K562 (cell line): ENCODE measurements around the gene RBMS1. TPM values are rescaled to one million over a fixed set of nuclear protein-coding genes. Genes with fewer than 3 reads are reported as not detected.

ENCODE experiments used
- ATAC-seq: fragments of 200-7000 bp; cut with Tn5 transposase; 3 replicates; pipeline ENCODE4 v1.9.1; 2020; ENCODE audit warnings: moderate library complexity
- BruUV-seq: library from RNA; stranded (reverse); fragments of 400-500 nt; replicated peaks from 2 replicates; lab custom pipeline; 2021; lab: Mats Ljungman, UMichigan
- CTCF ChIA-PET: fragments of 300-600 bp; formaldehyde crosslinking; extraction: SDS; loops from one replicate; lab custom pipeline; 2021; ENCODE audit warnings: low intra/inter-chr PET ratio; lab: Yijun Ruan, JAX
- POLR2A ChIA-PET: fragments of 300-600, 350-650 bp; sonication (Branson Sonifier 250); formaldehyde crosslinking; extraction: SDS; loops from one replicate; lab custom pipeline; 2021; ENCODE audit warnings: antibody characterized with exemption, inconsistent platforms; lab: Yijun Ruan, JAX
- DNase-seq, 4 experiments: peaks; one replicate each; pipeline versions ENCODE4 v3.0.0 to v3.0.0-alpha.2; 2011 to 2018; ENCODE audit warnings: low spot score in 3 of 4, mixed read lengths in 3 of 4; ENCODE audit errors: extremely low read depth in 1 of 4
- FAIRE-seq: peaks from 2 replicates; lab custom pipeline; 2011; peaks lifted over from hg19 to GRCh38; lab: Jason Lieb, UNC
- H2AFZ ChIP-seq: 2 replicates; pipeline ENCODE4 v1.6.0; 2011; ENCODE audit warnings: low read depth, low read length, control low read depth, inconsistent platforms
- H3K27ac ChIP-seq: fragments of 200-600 bp; 3 replicates; pipeline ENCODE4 v1.8.0; 2011; ENCODE audit warnings: low read depth, mild to moderate bottlenecking, control low read depth, inconsistent platforms, low read length, moderate library complexity, mixed read lengths; ENCODE audit errors: extremely low read depth
- H3K27me3 ChIP-seq, 2 experiments: fragments of 300-600 bp in 1 of 2; 2 replicates in 1 of 2; 3 replicates in 1 of 2; pipeline versions ENCODE4 v1.6.0 to v1.8.0; 2011; ENCODE audit warnings: inconsistent platforms in 2 of 2, low read length in 2 of 2, mild to moderate bottlenecking in 1 of 2, mixed read lengths in 1 of 2, moderate library complexity in 1 of 2; ENCODE audit not compliant: control insufficient read depth in 2 of 2, insufficient read depth in 2 of 2
- H3K36me3 ChIP-seq: fragments of 300-600 bp; 3 replicates; pipeline ENCODE4 v1.8.0; 2011; ENCODE audit warnings: mild to moderate bottlenecking, low read length, inconsistent platforms; ENCODE audit not compliant: control insufficient read depth, insufficient read depth
- H3K4me1 ChIP-seq, 2 experiments: fragments of 200-600 bp in 1 of 2; replicated peaks in 1 of 2; 2 replicates in 1 of 2; 3 replicates in 1 of 2; pipeline versions ENCODE4 v1.5.1 to v1.8.0; 2011; ENCODE audit warnings: inconsistent platforms in 2 of 2, low read length in 2 of 2, mild to moderate bottlenecking in 1 of 2, mixed read lengths in 1 of 2, moderate library complexity in 1 of 2; ENCODE audit not compliant: control insufficient read depth in 2 of 2, insufficient read depth in 2 of 2
- H3K4me2 ChIP-seq: 2 replicates; pipeline ENCODE4 v1.6.1; 2011; ENCODE audit warnings: low read length, control low read depth, inconsistent platforms, mixed read lengths; ENCODE audit not compliant: insufficient read depth
- H3K4me3 ChIP-seq: fragments of 200-600 bp; sonication (generic), shearing (Covaris generic); 2 replicates; pipeline ENCODE4 v1.5.1; 2016; ENCODE audit warnings: control low read depth, inconsistent platforms
- H3K79me2 ChIP-seq: fragments of 200-600 bp; 3 replicates; pipeline ENCODE4 v1.8.0; 2011; ENCODE audit warnings: low read length, inconsistent platforms; ENCODE audit not compliant: control insufficient read depth, insufficient read depth
- H3K9ac ChIP-seq, 2 experiments: 2 replicates each; pipeline versions ENCODE4 v1.6.0 to v1.6.1; 2011; ENCODE audit warnings: low read depth in 2 of 2, low read length in 2 of 2, control low read depth in 1 of 2, inconsistent platforms in 1 of 2, mild to moderate bottlenecking in 1 of 2, mixed read lengths in 1 of 2; ENCODE audit not compliant: insufficient read depth in 1 of 2
- H3K9me1 ChIP-seq: one replicate; pipeline ENCODE4 v1.6.0; 2011; ENCODE audit warnings: inconsistent platforms, mild to moderate bottlenecking, low read length, moderate library complexity; ENCODE audit not compliant: control insufficient read depth, insufficient read depth
- H3K9me3 ChIP-seq: replicated peaks from 2 replicates; pipeline ENCODE4 v1.5.1; 2011; ENCODE audit warnings: low read depth, low read length, inconsistent platforms; ENCODE audit not compliant: control insufficient read depth, insufficient read depth
- H4K20me1 ChIP-seq: replicated peaks from 2 replicates; pipeline ENCODE4 v1.6.1; 2011; ENCODE audit warnings: low read length, inconsistent platforms, mixed read lengths; ENCODE audit not compliant: control insufficient read depth, insufficient read depth
- CHAMP1 ChIP-seq: fragments of 450-650 bp; IDR thresholded peaks from 2 replicates; pipeline ENCODE4 v1.6.1; 2016; ENCODE audit warnings: mild to moderate bottlenecking
- ELK3 ChIP-seq: fragments of 450-650 bp; formaldehyde crosslinking; IDR thresholded peaks from 2 replicates; pipeline ENCODE4 v1.4.0; 2020; ENCODE audit warnings: mild to moderate bottlenecking
- GTF3C2 ChIP-seq: IDR thresholded peaks from 3 replicates; pipeline ENCODE4 v1.6.1; 2011; ENCODE audit warnings: borderline replicate concordance, mild to moderate bottlenecking, moderate library complexity; ENCODE audit not compliant: insufficient read length; ENCODE audit errors: extremely low read depth
- HEY1 ChIP-seq: fragments of 250-450 bp; sonication (Bioruptor Pico); IDR thresholded peaks from 2 replicates; pipeline ENCODE4 v1.5.0; 2020; ENCODE audit warnings: mild to moderate bottlenecking, moderate library complexity, borderline replicate concordance
- ILK ChIP-seq: fragments of 450-650 bp; IDR thresholded peaks from 2 replicates; pipeline ENCODE4 v1.6.1; 2016; ENCODE audit warnings: missing genetic modification characterization, low read depth, mild to moderate bottlenecking, missing compliant biosample characterization, moderate library complexity, borderline replicate concordance
- KAT8 ChIP-seq: fragments of 450-650 bp; IDR thresholded peaks from 2 replicates; pipeline ENCODE4 v1.6.1; 2016; ENCODE audit warnings: low read depth, mild to moderate bottlenecking
- MAFK ChIP-seq: IDR thresholded peaks from 2 replicates; pipeline ENCODE4 v1.6.1; 2011; ENCODE audit warnings: low read length, improper control_type of control experiment
- MEF2D ChIP-seq: conservative IDR thresholded peaks from 2 replicates; pipeline ENCODE4 v1.6.1; 2016; ENCODE audit warnings: low read depth, missing genetic modification characterization, missing compliant biosample characterization
- NCOA2 ChIP-seq, 2 experiments: fragments of 450-650 bp; IDR thresholded peaks; 2 replicates each; pipeline ENCODE4 v1.6.1; 2018; ENCODE audit warnings: mild to moderate bottlenecking in 2 of 2, moderate library complexity in 1 of 2; ENCODE audit not compliant: partially characterized antibody in 2 of 2
- NUFIP1 ChIP-seq: fragments of 450-650 bp; IDR thresholded peaks from 2 replicates; pipeline ENCODE4 v1.6.1; 2018; ENCODE audit not compliant: partially characterized antibody
- RFX7 ChIP-seq: fragments of 250-450 bp; sonication (Bioruptor Pico); IDR thresholded peaks from 2 replicates; pipeline ENCODE4 v1.5.1; 2021; ENCODE audit warnings: mild to moderate bottlenecking
- SPI1 ChIP-seq: IDR thresholded peaks from 2 replicates; pipeline ENCODE4 v1.6.1; 2011; ENCODE audit warnings: low read depth, low read length, control low read depth, borderline replicate concordance
- TBL1XR1 ChIP-seq, 2 experiments: IDR thresholded peaks; 2 replicates each; pipeline ENCODE4 v1.6.1; 2012; ENCODE audit warnings: improper control_type of control experiment in 2 of 2, low read length in 2 of 2, mild to moderate bottlenecking in 1 of 2
- ZC3H4 ChIP-seq: sonication (generic); formaldehyde crosslinking; IDR thresholded peaks from 2 replicates; pipeline ENCODE4 v1.9.0; 2021; ENCODE audit warnings: missing genetic modification reagents, borderline replicate concordance
- ZNF184 ChIP-seq: sonication (generic); formaldehyde crosslinking; IDR thresholded peaks from 2 replicates; pipeline ENCODE4 v1.5.0; 2020; ENCODE audit warnings: missing genetic modification reagents
- ZNF586 ChIP-seq: fragments of 450-650 bp; formaldehyde crosslinking; conservative IDR thresholded peaks from 2 replicates; pipeline ENCODE4 v1.4.0; 2020; ENCODE audit warnings: mild to moderate bottlenecking, moderate library complexity
- ZNF780A ChIP-seq: fragments of 250-450 bp; sonication (Bioruptor Pico); IDR thresholded peaks from 2 replicates; pipeline ENCODE4 v1.5.0; 2021; ENCODE audit warnings: mild to moderate bottlenecking
- in situ Hi-C: fragments of 300-500 bp; cut with MboI; formaldehyde crosslinking; loops from 4 replicates; pipeline ENCODE4 v1.15.0; 2018; ENCODE audit warnings: inconsistent platforms, mixed read lengths
- intact Hi-C: fragments of 100-400 bp; cut with micrococcal nuclease; formaldehyde crosslinking; loops from 2 replicates; pipeline ENCODE4 v1.14.2; 2022
- polyA plus RNA-seq, 8 experiments: library from polyadenylated mRNA; depleted of rRNA in 4 of 8; stranded (reverse) in 5 of 8; unstranded in 3 of 8; fragments of >200 nt; fragmentation: Nextera tagmentation in 2 of 8; fragmentation: Illumina TruSeq in 1 of 8; extraction: Ambion mirVana in 2 of 8; extraction: Trizol in 1 of 8; gene quantifications; 2 replicates each; pipeline versions ENCODE4 v1.2.1 to v1.2.3, GENCODE V29; 2011 to 2014; ENCODE audit warnings: inconsistent platforms in 1 of 8, missing spikeins in 1 of 8
- total RNA-seq, 7 experiments: library from RNA; depleted of rRNA in 6 of 7; stranded (reverse); fragments of >200 nt in 6 of 7; fragmentation: Illumina TruSeq in 2 of 7; extraction: Trizol in 2 of 7; gene quantifications; 2 replicates each; pipeline versions ENCODE4 v1.2.1 to v1.2.3, GENCODE V29; 2011 to 2021; ENCODE audit warnings: low replicate concordance in 1 of 7

The RBMS1 gene
- total and polyA plus RNA-seq, 9 of the 15 experiments (the other 6 are each of a cell fraction or from before 2014, with no cell fraction given): 0.04 to 0.31 (median 0.09) TPM; not detected in 6

GRCh38 chr2:160430001-160430344 lies 63.6 kb downstream of the RBMS1 start:
- H3K36me3 ChIP-seq: no peaks in the 10 kb centered on the region
- FAIRE-seq (no peak), ATAC-seq (no peak), DNase-seq (no peak)
- H3K27ac ChIP-seq: no peak overlapping the region
- no peaks in the 10 kb centered on the region for H3K4me1 ChIP-seq
- no peaks in the 10 kb centered on the region for H3K27me3 ChIP-seq
- no peak overlapping the region for H3K9ac ChIP-seq
- ChIA-PET CTCF (no interaction called here), POLR2A (no interaction called here)
- H3K9me1 ChIP-seq: no peaks in the 10 kb centered on the region
- no peak overlapping the region for H2AFZ ChIP-seq
- no TSS peak for BruUV-seq
- TF ChIP-seq SPI1: no peak
- TF ChIP-seq CHAMP1: no peak
- TF ChIP-seq ZC3H4: no peak
- TF ChIP-seq GTF3C2: no peak
- no peak for TF ChIP-seq ZNF586 (CRISPR knock-in tag)
- no peak for TF ChIP-seq MEF2D (tag)
- TF ChIP-seq RFX7: no peak
- TF ChIP-seq TBL1XR1 (IDR thresholded peaks at IDR 0.05; ENCODE audit: low read length in 2 of 2): no peak
- no peak for TF ChIP-seq ILK (tag)
- no peak for TF ChIP-seq NCOA2 (IDR thresholded peaks at IDR 0.05; ENCODE audit: partially characterized antibody in 2 of 2)
- TF ChIP-seq KAT8: no peak
- no peak for TF ChIP-seq HEY1
- TF ChIP-seq ZNF184 (CRISPR knock-in tag): no peak
- no peak for TF ChIP-seq MAFK
- TF ChIP-seq ELK3 (CRISPR knock-in tag): no peak
- TF ChIP-seq NUFIP1: no peak
- TF ChIP-seq ZNF780A: no peak
- H3K4me2 ChIP-seq: no peak overlapping the region
- no peak overlapping the region for H3K4me3 ChIP-seq
- no peaks in the 10 kb centered on the region for H4K20me1 ChIP-seq
- no peaks in the 10 kb centered on the region for H3K79me2 ChIP-seq
- H3K9me3 ChIP-seq: no peaks in the 10 kb centered on the region
- intact Hi-C loops: no loop called here
- in situ Hi-C loops: no loop called here
